Measurements from ENCODE around the gene OSER1.
A peak's percentile ranks its signal among the peaks of the same experiment; 100 is the strongest.

The OSER1 gene

GRCh38 chr20:44208770-44209169 lies 1.8 kb downstream of the OSER1 start:
- Histone ChIP-seq H3K4me3 (ENCODE audit: low read depth, low read length) (peak overlapping the region; percentile 94), H3K9ac (ENCODE audit: low read depth, low read length) (no peak overlapping the region), H3K9me3 (ENCODE audit: control insufficient read depth, insufficient read depth, low read length) (no peaks in the 10 kb centered on the region), H3K36me3 (ENCODE audit: control insufficient read depth, insufficient read depth, low read length) (peaks cover 4% of the 10 kb centered on the region), H3K4me1 (ENCODE audit: control insufficient read depth, insufficient read depth, low read length) (peaks cover 11% of the 10 kb centered on the region), H3K27me3 (ENCODE audit: control insufficient read depth, insufficient read depth, low read length) (no peaks in the 10 kb centered on the region)

GRCh38 chr20:44208165-44208564 lies 2.4 kb downstream of the OSER1 start:
- H3K27me3 ChIP-seq (ENCODE audit: control insufficient read depth, insufficient read depth, low read length), result no peaks in the 10 kb centered on the region
- peaks cover 11% of the 10 kb centered on the region for H3K4me1 ChIP-seq (ENCODE audit: control insufficient read depth, insufficient read depth, low read length)
- H3K36me3 ChIP-seq (ENCODE audit: control insufficient read depth, insufficient read depth, low read length), result peaks cover 4% of the 10 kb centered on the region
- no peaks in the 10 kb centered on the region for H3K9me3 ChIP-seq (ENCODE audit: control insufficient read depth, insufficient read depth, low read length)
- no peak overlapping the region for H3K9ac ChIP-seq (ENCODE audit: low read depth, low read length)
- H3K4me3 ChIP-seq (ENCODE audit: low read depth, low read length), result peak overlapping the region; percentile 94

GRCh38 chr20:44207126-44207723 lies 3.3 kb downstream of the OSER1 start:
- Histone ChIP-seq H3K9me3 (ENCODE audit: control insufficient read depth, insufficient read depth, low read length) (no peaks in the 10 kb centered on the region), H3K9ac (ENCODE audit: low read depth, low read length) (no peak overlapping the region), H3K36me3 (ENCODE audit: control insufficient read depth, insufficient read depth, low read length) (peaks cover 6% of the 10 kb centered on the region), H3K27me3 (ENCODE audit: control insufficient read depth, insufficient read depth, low read length) (no peaks in the 10 kb centered on the region), H3K4me1 (ENCODE audit: control insufficient read depth, insufficient read depth, low read length) (peaks cover 11% of the 10 kb centered on the region), H3K4me3 (ENCODE audit: low read depth, low read length) (no peak overlapping the region)

GRCh38 chr20:44206132-44206531 lies 4.4 kb downstream of the OSER1 start:
- H3K4me3 ChIP-seq (ENCODE audit: low read depth, low read length), result no peak overlapping the region
- peaks cover 9% of the 10 kb centered on the region for H3K36me3 ChIP-seq (ENCODE audit: control insufficient read depth, insufficient read depth, low read length)
- H3K9ac ChIP-seq (ENCODE audit: low read depth, low read length), result no peak overlapping the region
- H3K9me3 ChIP-seq (ENCODE audit: control insufficient read depth, insufficient read depth, low read length), result no peaks in the 10 kb centered on the region
- peaks cover 9% of the 10 kb centered on the region for H3K4me1 ChIP-seq (ENCODE audit: control insufficient read depth, insufficient read depth, low read length)
- H3K27me3 ChIP-seq (ENCODE audit: control insufficient read depth, insufficient read depth, low read length), result no peaks in the 10 kb centered on the region

- Histone ChIP-seq H3K9ac (ENCODE audit: low read depth, low read length) (no peak overlapping the region), H3K27me3 (ENCODE audit: control insufficient read depth, insufficient read depth, low read length) (no peaks in the 10 kb centered on the region), H3K4me3 (ENCODE audit: low read depth, low read length) (no peak overlapping the region), H3K4me1 (ENCODE audit: control insufficient read depth, insufficient read depth, low read length) (peaks cover 9% of the 10 kb centered on the region), H3K9me3 (ENCODE audit: control insufficient read depth, insufficient read depth, low read length) (no peaks in the 10 kb centered on the region), H3K36me3 (ENCODE audit: control insufficient read depth, insufficient read depth, low read length) (peaks cover 13% of the 10 kb centered on the region)
These were observed 5.7 kb downstream of the OSER1 start for GRCh38 chr20:44204832-44205215.

- Histone ChIP-seq H3K4me3 (ENCODE audit: low read depth, low read length) (no peak overlapping the region), H3K4me1 (ENCODE audit: control insufficient read depth, insufficient read depth, low read length) (peaks cover 9% of the 10 kb centered on the region), H3K9ac (ENCODE audit: low read depth, low read length) (no peak overlapping the region)
These were observed 6.3 kb downstream of the OSER1 start for GRCh38 chr20:44204156-44204831.

GRCh38 chr20:44203161-44203560 lies 7.4 kb downstream of the OSER1 start:
- Histone ChIP-seq H3K4me1 (ENCODE audit: control insufficient read depth, insufficient read depth, low read length) (no peaks in the 10 kb centered on the region), H3K9me3 (ENCODE audit: control insufficient read depth, insufficient read depth, low read length) (no peaks in the 10 kb centered on the region), H3K9ac (ENCODE audit: low read depth, low read length) (no peak overlapping the region), H3K27me3 (ENCODE audit: control insufficient read depth, insufficient read depth, low read length) (no peaks in the 10 kb centered on the region), H3K36me3 (ENCODE audit: control insufficient read depth, insufficient read depth, low read length) (peaks cover 15% of the 10 kb centered on the region), H3K4me3 (ENCODE audit: low read depth, low read length) (no peak overlapping the region)

More at GRCh38 chr20:44204156-44204831, 6.3 kb downstream of the OSER1 start:
- no peaks in the 10 kb centered on the region for H3K27me3 ChIP-seq (ENCODE audit: control insufficient read depth, insufficient read depth, low read length)
- H3K9me3 ChIP-seq (ENCODE audit: control insufficient read depth, insufficient read depth, low read length), result no peaks in the 10 kb centered on the region
- peaks cover 15% of the 10 kb centered on the region for H3K36me3 ChIP-seq (ENCODE audit: control insufficient read depth, insufficient read depth, low read length)

GRCh38 chr20:44200983-44201382 lies 9.6 kb downstream of the OSER1 start:
- Histone ChIP-seq H3K9ac (ENCODE audit: low read depth, low read length) (no peak overlapping the region), H3K27me3 (ENCODE audit: control insufficient read depth, insufficient read depth, low read length) (no peaks in the 10 kb centered on the region), H3K9me3 (ENCODE audit: control insufficient read depth, insufficient read depth, low read length) (no peaks in the 10 kb centered on the region), H3K4me1 (ENCODE audit: control insufficient read depth, insufficient read depth, low read length) (no peaks in the 10 kb centered on the region), H3K4me3 (ENCODE audit: low read depth, low read length) (no peak overlapping the region), H3K36me3 (ENCODE audit: control insufficient read depth, insufficient read depth, low read length) (peaks cover 24% of the 10 kb centered on the region)

GRCh38 chr20:44200371-44200770 lies 10.2 kb downstream of the OSER1 start:
- peaks cover 22% of the 10 kb centered on the region for H3K36me3 ChIP-seq (ENCODE audit: control insufficient read depth, insufficient read depth, low read length)
- H3K9me3 ChIP-seq (ENCODE audit: control insufficient read depth, insufficient read depth, low read length), result no peaks in the 10 kb centered on the region
- H3K4me3 ChIP-seq (ENCODE audit: low read depth, low read length), result no peak overlapping the region
- H3K9ac ChIP-seq (ENCODE audit: low read depth, low read length), result no peak overlapping the region
- H3K27me3 ChIP-seq (ENCODE audit: control insufficient read depth, insufficient read depth, low read length), result no peaks in the 10 kb centered on the region
- H3K4me1 ChIP-seq (ENCODE audit: control insufficient read depth, insufficient read depth, low read length), result no peaks in the 10 kb centered on the region

- Histone ChIP-seq H3K27me3 (ENCODE audit: control insufficient read depth, insufficient read depth, low read length) (no peaks in the 10 kb centered on the region), H3K4me3 (ENCODE audit: low read depth, low read length) (no peak overlapping the region), H3K4me1 (ENCODE audit: control insufficient read depth, insufficient read depth, low read length) (no peaks in the 10 kb centered on the region), H3K9me3 (ENCODE audit: control insufficient read depth, insufficient read depth, low read length) (no peaks in the 10 kb centered on the region), H3K36me3 (ENCODE audit: control insufficient read depth, insufficient read depth, low read length) (peaks cover 22% of the 10 kb centered on the region), H3K9ac (ENCODE audit: low read depth, low read length) (no peak overlapping the region)
These were observed 10.7 kb downstream of the OSER1 start for GRCh38 chr20:44199877-44200276.

- Histone ChIP-seq H3K9ac (ENCODE audit: low read depth, low read length) (no peak overlapping the region), H3K4me3 (ENCODE audit: low read depth, low read length) (no peak overlapping the region), H3K4me1 (ENCODE audit: control insufficient read depth, insufficient read depth, low read length) (no peaks in the 10 kb centered on the region), H3K36me3 (ENCODE audit: control insufficient read depth, insufficient read depth, low read length) (peaks cover 22% of the 10 kb centered on the region), H3K9me3 (ENCODE audit: control insufficient read depth, insufficient read depth, low read length) (no peaks in the 10 kb centered on the region), H3K27me3 (ENCODE audit: control insufficient read depth, insufficient read depth, low read length) (no peaks in the 10 kb centered on the region)
These were observed 11.7 kb downstream of the OSER1 start for GRCh38 chr20:44198872-44199271.

GRCh38 chr20:44196271-44196670 lies 14.3 kb downstream of the OSER1 start:
- peaks cover 18% of the 10 kb centered on the region for H3K36me3 ChIP-seq (ENCODE audit: control insufficient read depth, insufficient read depth, low read length)
- no peaks in the 10 kb centered on the region for H3K9me3 ChIP-seq (ENCODE audit: control insufficient read depth, insufficient read depth, low read length)
- no peak overlapping the region for H3K9ac ChIP-seq (ENCODE audit: low read depth, low read length)
- no peak overlapping the region for H3K4me3 ChIP-seq (ENCODE audit: low read depth, low read length)
- H3K27me3 ChIP-seq (ENCODE audit: control insufficient read depth, insufficient read depth, low read length), result no peaks in the 10 kb centered on the region
- H3K4me1 ChIP-seq (ENCODE audit: control insufficient read depth, insufficient read depth, low read length), result no peaks in the 10 kb centered on the region

Data from iPS-15b (cell line).